Measurements from ENCODE around the gene GABRA6.

Gene GABRA6

DNA sequence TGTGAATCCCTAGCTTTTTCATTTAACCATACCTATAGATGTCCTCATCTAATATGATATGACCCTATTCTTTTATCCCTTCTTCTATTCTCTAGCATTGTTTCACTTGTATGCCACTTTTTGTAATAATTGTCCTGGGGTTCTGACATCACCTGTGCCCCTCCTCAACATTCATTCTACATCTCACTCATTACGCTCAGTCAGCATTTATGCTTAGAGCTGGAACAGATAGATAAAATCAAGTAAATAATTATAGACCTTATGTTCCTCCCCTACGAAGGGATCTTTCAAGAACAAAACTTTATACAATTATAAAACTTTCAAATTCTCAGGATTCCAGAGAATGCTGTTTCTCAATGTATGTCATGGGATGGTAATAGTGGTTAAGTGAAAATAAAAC, 18.0 kb downstream of the GABRA6 start:
- H3K4me3 ChIP-seq (ENCODE audit: low read depth, low read length) = no peak overlapping the region
- TF ChIP-seq, protein P1, sequence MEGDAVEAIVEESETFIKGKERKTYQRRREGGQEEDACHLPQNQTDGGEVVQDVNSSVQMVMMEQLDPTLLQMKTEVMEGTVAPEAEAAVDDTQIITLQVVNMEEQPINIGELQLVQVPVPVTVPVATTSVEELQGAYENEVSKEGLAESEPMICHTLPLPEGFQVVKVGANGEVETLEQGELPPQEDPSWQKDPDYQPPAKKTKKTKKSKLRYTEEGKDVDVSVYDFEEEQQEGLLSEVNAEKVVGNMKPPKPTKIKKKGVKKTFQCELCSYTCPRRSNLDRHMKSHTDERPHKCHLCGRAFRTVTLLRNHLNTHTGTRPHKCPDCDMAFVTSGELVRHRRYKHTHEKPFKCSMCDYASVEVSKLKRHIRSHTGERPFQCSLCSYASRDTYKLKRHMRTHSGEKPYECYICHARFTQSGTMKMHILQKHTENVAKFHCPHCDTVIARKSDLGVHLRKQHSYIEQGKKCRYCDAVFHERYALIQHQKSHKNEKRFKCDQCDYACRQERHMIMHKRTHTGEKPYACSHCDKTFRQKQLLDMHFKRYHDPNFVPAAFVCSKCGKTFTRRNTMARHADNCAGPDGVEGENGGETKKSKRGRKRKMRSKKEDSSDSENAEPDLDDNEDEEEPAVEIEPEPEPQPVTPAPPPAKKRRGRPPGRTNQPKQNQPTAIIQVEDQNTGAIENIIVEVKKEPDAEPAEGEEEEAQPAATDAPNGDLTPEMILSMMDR (IDR thresholded peaks at IDR 0.05; ENCODE audit: low read depth, low read length, missing control alignments) = no peak
- no peak for DNase-seq (ENCODE audit: low read depth)

DNA sequence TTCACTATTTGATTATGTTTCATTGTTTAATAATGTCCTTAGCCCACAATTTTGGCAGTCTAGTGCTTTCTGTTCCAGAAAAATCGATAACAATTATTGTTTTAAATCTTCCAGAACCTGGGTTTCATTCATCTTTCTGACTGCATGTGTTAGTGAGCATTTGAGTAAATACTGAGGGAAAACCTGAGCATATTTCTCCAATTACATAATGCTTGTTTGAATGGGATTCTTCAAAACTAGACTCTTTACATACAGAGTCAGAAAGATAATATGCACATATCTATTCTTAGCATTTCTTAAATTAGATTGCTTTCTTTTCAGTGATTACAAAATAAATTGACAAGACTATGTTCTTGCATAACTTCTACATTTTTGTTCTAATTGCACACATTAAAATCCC, 21.9 kb downstream of the GABRA6 start:
- H3K4me3 ChIP-seq (ENCODE audit: low read depth, low read length) = no peak overlapping the region
- DNase-seq (ENCODE audit: low read depth) = no peak
- TF ChIP-seq, protein P1 (IDR thresholded peaks at IDR 0.05; ENCODE audit: low read depth, low read length, missing control alignments) = no peak

DNA sequence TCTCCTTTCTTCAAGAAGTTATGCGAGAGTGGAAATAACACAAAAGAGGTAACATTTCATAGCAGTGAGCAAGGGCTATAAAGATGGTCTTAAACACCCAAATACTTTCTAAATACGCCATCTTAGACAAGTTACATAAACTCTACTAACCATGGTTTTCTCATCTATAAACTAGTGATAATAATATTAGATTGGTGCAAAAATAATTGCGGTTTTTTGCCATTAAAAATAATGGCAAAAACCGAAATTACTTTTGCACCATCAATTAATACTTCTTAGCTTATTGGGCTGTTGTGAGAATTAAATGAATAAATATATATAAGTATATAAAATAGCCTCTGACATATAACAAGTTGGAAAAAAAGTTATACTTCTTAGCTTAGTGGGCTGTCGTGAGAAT, 23.7 kb downstream of the GABRA6 start:
- TF ChIP-seq, protein P1 (IDR thresholded peaks at IDR 0.05; ENCODE audit: low read depth, low read length, missing control alignments) = no peak
- DNase-seq (ENCODE audit: low read depth) = no peak
- H3K4me3 ChIP-seq (ENCODE audit: low read depth, low read length) = no peak overlapping the region

DNA sequence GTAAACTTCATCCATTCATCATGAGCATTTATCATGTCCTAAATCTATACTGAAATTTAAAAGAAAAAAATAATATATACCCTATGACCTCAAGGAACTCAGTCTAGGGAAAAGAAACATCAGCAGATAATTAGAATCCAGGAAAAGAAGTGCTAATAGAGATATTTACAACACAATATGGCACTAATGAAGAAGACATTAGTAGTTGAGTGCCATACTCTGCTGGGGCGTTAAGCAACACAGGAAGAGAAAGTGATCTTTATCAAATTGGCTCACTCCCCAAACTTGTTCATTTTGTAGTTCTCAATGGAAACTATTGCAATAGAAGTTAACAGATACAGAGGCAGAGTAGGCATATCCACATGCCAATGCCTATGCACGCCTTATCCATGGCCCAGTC, 27.5 kb downstream of the GABRA6 start:
- TF ChIP-seq, protein P1 (IDR thresholded peaks at IDR 0.05; ENCODE audit: low read depth, low read length, missing control alignments) = no peak
- no peak for DNase-seq (ENCODE audit: low read depth)
- H3K4me3 ChIP-seq (ENCODE audit: low read depth, low read length) = no peak overlapping the region

DNA sequence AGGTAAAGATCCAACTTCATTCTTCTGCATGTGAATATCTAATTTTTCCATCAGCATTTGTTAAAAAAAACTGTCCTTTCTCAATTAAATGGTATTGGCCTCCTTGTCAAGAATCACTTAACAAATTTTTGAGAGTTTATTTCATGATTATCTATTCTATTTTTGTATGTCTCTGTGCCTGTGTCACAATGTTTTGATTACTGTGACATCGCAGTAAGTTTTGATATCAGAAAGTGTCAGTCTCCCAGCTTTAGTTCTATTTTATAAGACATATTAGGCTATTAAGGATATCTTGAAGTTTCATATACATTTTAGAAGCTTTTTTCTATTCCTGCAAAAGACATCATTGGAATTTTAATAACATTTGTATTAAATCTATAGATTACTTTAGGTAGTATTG, 33.6 kb downstream of the GABRA6 start:
- TF ChIP-seq, protein P1 (IDR thresholded peaks at IDR 0.05; ENCODE audit: low read depth, low read length, missing control alignments) = no peak
- no peak overlapping the region for H3K4me3 ChIP-seq (ENCODE audit: low read depth, low read length)
- no peak for DNase-seq (ENCODE audit: low read depth)

DNA sequence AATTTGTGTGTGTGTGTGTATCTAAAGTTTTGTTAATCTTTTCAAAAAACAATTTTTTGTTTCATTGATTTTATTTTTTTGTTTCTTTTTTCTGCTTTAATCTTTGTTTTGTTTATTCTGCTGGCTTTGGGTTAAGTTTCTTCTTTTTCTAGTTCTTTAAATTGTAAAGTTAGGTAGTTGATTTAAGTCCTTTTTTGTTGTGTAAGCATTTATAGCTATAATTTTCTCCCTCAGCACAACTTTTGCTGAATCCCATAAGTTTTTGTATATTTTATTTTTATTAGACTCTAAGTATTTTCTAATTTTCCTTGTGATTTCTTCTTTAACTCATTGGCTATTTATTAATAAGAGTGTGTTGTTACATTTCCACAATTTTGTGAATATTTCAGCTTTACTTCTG, 34.9 kb downstream of the GABRA6 start:
- H3K4me3 ChIP-seq (ENCODE audit: low read depth, low read length) = no peak overlapping the region
- no peak for DNase-seq (ENCODE audit: low read depth)
- TF ChIP-seq, protein P1 (IDR thresholded peaks at IDR 0.05; ENCODE audit: low read depth, low read length, missing control alignments) = no peak

DNA sequence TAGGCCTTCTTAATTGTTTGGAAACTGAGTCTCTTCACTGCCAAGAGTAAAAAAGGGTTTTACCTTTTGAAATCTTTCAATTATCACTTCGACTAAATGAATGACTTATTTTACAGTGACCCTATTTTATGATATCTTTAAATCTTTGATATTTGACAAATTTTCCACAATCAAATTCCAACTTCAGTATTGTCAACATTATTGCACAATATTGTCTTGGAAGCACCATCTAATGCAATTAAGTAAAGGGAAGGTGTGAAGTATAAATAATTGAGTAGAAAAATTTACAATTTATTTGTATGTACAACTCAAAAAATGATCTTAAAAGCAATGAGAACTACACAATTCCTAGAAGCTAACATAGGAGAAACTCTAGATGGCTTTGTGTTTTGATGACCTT, 49.2 kb downstream of the GABRA6 start:
- no peak overlapping the region for H3K4me3 ChIP-seq (ENCODE audit: low read depth, low read length)
- no peak for DNase-seq (ENCODE audit: low read depth)
- TF ChIP-seq, protein P1 (IDR thresholded peaks at IDR 0.05; ENCODE audit: low read depth, low read length, missing control alignments) = no peak

All from GM12864 (cell line).